Measurements from ENCODE around the gene ZMIZ1. TPM values are rescaled to one million over a fixed set of nuclear protein-coding genes. Genes with fewer than 3 reads are reported as not detected.

ZMIZ1 gene
- total RNA-seq, 2 donors from 2014 or later = 51.4 to 58.0 TPM

DNA sequence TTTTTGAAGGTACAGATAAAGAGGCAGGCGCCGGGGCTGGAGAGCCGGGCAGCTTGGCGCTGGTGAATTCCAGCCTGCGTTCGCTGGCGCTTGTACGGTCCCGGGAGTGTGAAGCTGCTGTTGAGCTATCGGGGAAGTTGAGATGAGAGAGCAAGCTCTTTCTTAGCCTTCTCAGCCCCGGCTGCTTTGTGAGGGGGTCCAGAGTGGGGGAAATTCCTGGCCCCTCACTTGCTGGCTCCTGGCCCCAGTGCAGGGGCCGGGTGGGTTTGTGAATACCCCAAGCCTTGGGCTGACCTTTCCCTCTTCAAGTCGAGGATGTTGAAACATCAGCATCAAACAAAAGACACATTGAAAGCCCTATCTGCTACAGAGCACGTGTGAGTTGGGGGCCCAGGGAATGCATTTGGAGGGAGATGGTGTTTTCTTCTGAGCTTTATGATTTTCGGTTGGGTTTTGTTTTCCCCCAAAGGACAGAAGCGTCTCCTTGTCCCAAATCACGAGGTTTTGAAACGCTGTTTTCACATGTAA, 2.7 kb downstream of the ZMIZ1 start:
- intact Hi-C loops (cut with DNase I) = loop anchor here (5.0 to 10.0 kb wide), 3 partner anchors 73 to 116 kb away; no protein-coding TSS in a partner anchor
- no peak for DNase-seq

DNA sequence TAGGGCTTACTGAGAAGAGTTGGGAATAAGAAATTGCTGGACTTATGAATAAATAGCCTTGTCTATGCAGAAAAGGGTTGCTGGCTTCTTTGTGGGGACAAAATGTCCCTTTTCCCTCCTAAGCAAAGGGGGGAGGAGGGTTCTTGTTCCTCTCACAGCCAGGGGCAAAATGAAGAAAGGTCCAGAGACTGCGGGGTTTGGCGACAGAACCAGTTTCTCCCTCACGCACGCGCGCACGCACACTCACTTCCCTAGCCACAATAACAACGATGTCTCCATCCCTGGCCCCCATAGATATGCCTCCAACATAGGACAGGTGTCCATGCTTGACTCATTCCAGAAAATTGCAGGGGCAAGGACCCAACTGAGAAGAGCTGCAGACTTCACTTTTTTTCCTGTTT, 3.3 kb downstream of the ZMIZ1 start:
- no peak for ATAC-seq
- no peak for DNase-seq

More for the DNA sequence above, 2.7 kb downstream of the ZMIZ1 start:
- no peak for ATAC-seq

DNA sequence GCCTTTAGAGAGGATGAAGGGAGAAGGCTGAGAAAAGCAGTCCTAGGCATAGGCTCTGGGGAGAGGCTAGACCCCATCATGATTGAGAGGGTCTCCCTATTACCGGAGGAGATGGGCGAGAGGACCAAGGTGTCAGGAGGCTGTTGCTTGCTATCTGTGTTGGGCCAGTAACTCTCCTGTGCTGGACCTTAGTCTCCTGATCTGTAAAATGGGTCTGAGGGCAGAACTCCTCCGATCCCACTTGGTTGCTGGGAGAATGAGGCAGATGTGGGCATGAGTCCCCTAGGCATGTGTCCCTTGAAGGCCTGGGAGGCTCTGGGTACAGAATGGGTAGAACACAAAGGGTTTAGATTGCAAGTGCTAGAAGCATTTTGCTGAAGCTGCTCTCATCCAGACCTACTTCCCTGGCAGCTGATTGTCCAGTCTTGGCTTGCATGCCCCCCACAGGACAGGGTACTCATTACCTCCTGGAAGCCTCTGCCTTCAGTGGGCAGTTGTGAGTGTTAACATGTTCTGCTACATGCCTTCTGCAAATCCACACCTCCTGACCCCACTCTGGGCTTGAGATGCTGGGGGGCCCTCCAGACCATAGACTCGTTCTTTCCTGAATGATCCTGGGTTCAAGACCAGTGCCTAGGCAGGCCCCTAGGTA, 4.4 kb downstream of the ZMIZ1 start:
- ATAC-seq (no peak), DNase-seq (no peak)
- intact Hi-C loops (cut with DNase I) = loop anchor here (5.0 to 10.0 kb wide), 3 partner anchors 72 to 114 kb away; no protein-coding TSS in a partner anchor

More for the DNA sequence above, 3.3 kb downstream of the ZMIZ1 start:
- intact Hi-C loops (cut with DNase I) = loop anchor here (5.0 to 10.0 kb wide), 3 partner anchors 73 to 115 kb away; no protein-coding TSS in a partner anchor

DNA sequence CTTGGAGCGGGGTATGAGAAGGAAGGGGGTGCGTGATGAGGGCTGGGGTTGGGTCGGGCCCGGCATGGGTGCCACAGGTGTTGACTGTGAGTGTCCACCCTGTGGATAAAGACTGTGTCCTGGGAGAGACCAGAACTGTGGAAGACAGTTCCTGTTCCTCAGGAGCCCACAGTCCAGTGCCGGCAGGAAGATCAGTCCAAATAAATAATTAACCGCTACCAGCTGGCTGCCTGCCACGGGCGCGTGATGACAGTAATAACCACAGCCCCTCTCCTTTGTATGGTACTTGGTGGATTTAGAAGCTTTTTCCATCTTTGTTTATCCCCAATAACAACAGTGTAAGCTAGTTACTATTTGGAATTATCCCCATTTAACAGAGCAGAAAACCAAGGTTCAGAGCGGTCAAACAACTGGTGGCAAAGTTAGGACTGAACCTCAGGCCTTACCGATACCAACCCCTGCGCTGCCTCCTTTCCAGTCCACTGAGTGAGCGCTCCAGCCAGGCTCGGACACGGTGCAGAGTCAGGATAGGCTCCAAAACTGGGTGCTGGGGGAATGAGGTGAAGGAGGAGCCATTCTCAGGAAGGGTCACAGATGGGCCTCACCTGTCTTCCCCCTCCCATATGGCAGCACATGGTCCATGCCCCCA, 5.1 kb downstream of the ZMIZ1 start:
- DNase-seq (peak; percentile 72), ATAC-seq (no peak)
- intact Hi-C loops (cut with DNase I) = loop anchor here (5.0 to 10.0 kb wide), 3 partner anchors 71 to 113 kb away; no protein-coding TSS in a partner anchor

DNA sequence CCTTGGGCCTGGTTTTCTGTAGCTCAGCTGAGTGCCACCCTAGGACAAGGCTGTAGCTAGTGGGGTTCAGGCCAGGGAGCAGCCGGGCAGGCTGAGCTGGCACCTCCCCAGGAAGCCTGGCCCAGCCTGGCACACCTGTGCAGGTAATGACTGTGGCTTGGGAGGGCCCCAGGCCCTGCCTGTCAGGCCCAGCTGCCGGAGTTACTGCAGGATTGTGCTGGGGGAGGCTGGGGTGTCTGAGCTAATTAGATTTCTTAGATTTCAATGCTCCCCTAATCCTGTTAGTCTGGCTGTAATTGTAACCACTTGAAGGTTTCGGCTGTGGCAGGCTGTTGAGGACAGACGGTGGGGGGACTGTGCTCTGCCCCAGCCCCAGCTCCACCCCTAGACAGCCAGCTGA, 6.0 kb downstream of the ZMIZ1 start:
- intact Hi-C loops (cut with DNase I) = loop anchor here (5.0 to 10.0 kb wide), 4 partner anchors 38 to 113 kb away; no protein-coding TSS in a partner anchor
- DNase-seq (no peak), ATAC-seq (no peak)

DNA sequence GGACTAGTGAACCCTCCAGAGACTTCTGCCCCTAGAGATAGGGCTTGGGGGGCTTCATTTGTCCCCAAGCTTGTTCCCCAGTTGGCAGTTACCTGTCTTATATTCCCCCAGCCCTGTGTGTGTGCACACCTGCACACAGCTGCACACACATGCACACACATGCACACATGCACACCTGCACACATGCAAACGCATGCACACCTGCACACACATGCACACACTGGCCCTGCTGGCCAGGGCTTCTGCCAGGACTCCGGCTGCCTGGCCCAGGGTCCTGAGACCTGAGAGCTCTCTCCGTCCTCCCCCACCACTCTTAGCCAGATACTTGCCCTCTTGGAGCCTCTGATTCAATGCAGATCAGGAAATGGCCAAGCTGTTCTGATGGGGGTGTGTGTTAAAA, 6.7 kb downstream of the ZMIZ1 start:
- intact Hi-C loops (cut with DNase I) = loop anchor here (5.0 to 10.0 kb wide), 2 partner anchors 37 to 69 kb away; no protein-coding TSS in a partner anchor
- DNase-seq (no peak), ATAC-seq (no peak)

DNA sequence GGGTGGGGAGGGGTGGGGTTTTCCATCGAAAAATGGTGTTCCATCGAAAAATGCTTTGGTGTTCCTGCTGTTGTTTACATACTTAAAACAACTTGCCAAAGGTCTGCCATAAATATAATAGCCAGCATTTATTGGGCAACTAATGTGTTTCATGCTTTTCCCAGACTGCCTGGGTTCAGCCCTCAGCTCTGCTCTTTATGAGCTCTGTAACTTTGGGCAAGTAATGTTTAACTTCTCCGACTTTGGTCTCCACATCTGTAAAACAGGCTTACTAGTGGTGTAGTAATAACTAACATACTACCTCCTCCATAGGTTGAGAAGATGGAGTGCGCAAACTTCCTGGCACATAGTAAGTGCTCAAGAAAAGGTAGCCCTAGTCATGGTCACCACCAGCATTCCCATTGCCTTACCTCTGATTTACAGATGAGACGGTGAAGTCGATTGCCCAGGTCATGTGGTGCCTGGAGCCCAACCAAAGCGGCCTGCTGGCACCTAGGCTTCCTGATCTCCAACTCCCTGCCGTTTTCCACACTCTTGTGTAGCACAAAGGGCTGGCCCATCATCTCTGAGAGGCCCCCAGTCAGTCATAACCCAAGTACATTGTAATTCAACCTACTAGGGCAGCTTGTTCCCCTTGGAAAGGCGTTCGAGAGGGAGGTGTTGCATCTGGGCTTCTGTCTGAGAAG, 8.9 kb downstream of the ZMIZ1 start:
- ATAC-seq = no peak
- no peak for DNase-seq
- intact Hi-C loops (cut with DNase I) = loop anchor here (5.0 to 10.0 kb wide), 2 partner anchors 35 to 67 kb away; no protein-coding TSS in a partner anchor

DNA sequence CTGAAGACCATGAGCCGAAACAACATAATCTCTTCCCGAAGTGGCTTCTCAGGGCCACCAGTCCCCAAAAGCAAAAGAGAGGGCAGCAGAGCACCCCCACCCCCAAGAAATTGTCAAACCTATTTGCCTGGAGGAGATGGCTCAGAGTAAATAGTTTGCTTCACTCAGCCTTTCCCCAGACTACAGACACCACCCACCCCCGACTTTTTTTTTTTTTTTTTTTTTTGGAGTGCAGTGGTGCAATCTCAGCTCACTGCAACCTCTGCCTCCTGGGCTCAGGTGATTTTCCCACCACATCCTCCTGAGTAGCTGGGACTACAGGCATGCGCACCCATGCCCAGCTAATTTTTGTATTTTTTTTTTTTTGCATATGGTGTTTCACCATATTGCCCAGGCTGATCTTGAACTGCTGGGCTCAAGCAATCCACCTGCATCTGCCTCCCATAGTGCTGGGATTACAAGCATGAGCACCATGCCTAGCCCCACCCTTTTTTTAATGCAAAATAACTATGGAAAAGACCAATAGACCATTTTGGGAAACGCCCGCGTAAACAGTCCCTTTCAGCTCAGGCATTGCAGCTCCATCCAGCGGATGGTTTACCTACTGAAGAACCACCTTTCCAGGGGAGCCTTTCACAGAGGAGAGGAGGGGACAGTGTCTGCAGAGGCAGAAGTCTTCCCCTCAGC, 9.7 kb downstream of the ZMIZ1 start:
- ATAC-seq = no peak
- intact Hi-C loops (cut with DNase I) = loop anchor here (5.0 to 10.0 kb wide), 2 partner anchors 34 to 66 kb away; no protein-coding TSS in a partner anchor
- no peak for DNase-seq

DNA sequence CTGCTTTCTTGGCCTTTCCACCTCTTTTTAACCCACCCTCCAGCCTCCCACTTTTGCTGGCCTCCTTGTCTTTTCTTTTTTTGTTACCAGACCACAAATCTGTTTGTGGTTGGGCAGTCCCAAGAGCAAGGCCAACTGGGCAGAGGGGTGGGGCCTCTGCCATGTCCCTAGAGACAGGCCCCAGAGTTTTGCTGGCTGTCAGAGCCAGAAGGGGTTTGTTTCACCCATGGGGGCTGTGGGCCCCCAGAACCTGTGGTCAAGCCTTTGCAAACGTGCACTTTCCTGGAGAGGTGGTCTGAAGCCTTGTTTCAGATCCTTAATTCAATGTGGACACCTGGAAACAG, 10.3 kb downstream of the ZMIZ1 start:
- intact Hi-C loops (cut with DNase I) = loop anchor here (5.0 to 10.0 kb wide), 2 partner anchors 33 to 66 kb away; no protein-coding TSS in a partner anchor
- ATAC-seq (no peak), DNase-seq (no peak)

DNA sequence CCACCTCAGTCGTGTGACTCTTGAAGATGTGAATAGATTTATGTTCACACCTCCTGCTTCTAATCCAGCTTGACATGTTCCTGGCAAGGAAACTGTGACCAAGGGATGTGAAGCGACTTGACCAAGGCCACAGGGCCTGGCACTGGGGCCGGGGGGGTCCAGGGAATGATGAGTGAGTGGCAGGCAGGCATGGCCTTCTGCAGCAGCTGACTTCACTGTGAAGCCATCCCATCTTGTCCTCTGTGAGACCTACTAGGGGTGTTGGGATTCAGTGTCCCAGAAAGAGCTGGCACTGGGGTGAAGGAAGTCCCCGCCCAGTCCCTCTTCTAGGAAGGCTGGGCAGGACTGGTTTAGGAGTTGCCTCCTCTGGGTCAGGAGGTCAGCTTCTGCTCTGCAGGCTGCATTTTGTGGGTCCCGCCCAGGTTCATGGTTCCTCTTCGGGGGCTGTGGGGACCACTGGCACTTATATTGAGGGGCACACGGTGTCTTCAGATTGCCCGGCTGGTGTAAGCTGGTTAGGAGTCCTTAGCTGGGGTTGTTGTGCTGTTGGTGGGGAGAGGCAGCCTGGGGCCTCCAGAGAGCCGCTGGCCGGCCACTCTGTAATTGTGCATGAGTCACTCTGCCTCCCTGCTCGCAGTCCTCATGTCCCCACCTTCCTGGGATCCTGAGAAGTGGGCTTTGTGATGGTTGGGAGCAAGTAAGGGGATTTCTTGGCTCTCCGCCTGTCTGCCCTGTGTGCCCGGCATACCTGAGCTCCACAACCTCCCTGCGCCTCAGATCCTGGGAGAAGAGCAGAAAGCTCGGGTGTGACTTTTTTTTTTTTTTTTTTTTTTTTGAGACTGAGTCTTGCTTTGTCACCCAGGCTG, 11.0 kb downstream of the ZMIZ1 start:
- DNase-seq (peak; percentile 69), ATAC-seq (peak; percentile 13 to 65)
- intact Hi-C loops (cut with DNase I) = loop anchor here (5.0 to 10.0 kb wide), 2 partner anchors 33 to 65 kb away; no protein-coding TSS in a partner anchor

DNA sequence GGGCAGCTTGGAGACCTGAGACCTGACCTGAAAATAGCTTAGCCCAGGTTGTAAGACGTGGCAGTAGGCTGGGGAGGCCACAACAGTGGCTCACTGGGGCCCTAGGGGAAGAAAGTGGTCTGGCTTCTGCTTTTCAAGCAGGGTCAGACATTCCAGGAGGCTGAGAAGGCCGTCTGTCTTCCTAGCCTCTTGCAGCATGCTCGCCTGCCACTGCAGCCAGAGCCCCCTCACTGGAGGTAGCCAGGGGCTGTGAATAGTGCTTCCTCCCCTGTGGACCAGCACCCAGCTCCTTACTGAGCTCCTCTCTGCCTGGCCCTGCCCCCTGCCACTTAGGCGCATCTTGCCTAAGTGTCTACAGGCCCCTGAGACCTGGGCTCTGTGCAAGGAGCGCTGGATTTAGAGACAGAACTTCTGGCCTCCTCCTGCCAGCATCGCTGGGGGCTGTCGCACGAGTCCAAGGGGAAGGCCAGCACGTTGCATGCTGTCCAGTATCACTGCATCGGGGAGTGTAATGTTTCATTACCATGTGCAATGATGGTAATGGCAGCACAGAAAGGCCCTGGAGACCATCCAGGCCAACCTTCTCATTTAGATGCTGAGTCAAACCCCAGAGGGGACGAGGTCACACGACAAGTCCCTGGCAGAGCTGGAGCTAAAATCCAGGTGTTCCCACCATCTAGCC, 12.7 kb downstream of the ZMIZ1 start:
- DNase-seq (no peak), ATAC-seq (peak; percentile 5 to 21)
- intact Hi-C loops (cut with DNase I) = no loop called here

DNA sequence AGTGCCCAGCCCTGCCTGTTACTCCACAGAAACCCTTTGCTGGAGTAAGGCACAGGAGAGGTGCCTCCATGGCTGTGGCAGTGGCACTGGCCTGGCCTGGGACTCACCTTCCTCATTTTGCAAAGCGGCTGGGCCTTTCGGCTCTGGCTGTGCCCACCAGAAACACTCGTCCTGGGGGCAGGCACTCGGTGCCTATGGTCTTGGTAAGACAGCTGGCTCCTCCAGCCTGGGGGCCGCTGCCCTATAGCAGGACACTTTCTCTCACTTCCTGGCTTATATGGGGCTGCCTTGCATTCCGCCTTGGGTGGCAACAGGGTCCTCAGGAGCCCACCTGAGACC, 13.2 kb downstream of the ZMIZ1 start:
- intact Hi-C loops (cut with DNase I) = no loop called here
- DNase-seq (no peak), ATAC-seq (no peak)

DNA sequence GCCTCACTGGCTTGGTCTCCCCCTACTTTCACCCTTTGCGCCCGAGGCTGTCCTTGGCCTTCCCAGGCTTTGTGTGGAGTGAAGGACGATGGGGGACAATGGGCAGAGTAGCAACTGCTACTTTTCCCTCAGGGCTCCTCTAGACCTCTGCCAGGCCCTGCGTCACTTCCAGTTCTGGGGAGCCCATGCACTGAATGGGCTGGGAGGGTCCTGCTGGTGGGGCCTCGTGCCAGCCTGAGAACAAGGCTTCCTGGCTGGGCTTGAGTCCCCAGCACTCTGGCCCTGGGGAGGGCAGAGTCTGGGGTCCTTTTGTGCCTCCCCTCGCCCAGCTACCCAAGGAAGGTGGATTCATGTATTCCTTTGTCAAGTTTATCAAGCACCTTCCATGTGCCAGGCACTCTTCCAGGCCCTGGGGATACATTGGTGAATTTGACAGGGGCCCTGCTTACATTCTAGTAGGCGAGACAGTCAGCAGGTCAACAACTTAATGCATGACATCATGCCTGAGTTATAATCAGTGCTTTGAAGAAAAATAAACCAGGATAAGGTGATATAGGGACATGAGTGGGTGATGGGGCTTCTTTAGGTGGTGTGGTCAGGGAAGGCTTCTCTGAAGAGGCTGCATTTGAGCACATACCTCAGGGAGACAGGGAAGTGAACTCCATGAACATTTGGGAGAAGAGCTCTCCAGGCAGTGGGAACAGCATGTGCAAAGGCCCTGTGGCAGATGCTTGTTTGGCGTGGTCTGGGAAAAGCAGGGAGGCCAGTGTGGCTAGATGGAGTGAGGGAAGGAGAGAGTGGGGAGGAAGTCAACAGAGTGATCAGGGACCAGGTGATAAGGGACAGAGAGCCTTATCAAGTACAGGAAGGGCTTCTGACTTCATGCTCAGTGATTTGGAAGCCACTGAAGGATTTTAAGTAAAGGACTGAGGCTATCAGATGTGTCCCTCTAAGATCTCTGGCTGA, 14.1 kb downstream of the ZMIZ1 start:
- no peak for DNase-seq
- ATAC-seq = no peak
- intact Hi-C loops (cut with DNase I) = no loop called here

DNA sequence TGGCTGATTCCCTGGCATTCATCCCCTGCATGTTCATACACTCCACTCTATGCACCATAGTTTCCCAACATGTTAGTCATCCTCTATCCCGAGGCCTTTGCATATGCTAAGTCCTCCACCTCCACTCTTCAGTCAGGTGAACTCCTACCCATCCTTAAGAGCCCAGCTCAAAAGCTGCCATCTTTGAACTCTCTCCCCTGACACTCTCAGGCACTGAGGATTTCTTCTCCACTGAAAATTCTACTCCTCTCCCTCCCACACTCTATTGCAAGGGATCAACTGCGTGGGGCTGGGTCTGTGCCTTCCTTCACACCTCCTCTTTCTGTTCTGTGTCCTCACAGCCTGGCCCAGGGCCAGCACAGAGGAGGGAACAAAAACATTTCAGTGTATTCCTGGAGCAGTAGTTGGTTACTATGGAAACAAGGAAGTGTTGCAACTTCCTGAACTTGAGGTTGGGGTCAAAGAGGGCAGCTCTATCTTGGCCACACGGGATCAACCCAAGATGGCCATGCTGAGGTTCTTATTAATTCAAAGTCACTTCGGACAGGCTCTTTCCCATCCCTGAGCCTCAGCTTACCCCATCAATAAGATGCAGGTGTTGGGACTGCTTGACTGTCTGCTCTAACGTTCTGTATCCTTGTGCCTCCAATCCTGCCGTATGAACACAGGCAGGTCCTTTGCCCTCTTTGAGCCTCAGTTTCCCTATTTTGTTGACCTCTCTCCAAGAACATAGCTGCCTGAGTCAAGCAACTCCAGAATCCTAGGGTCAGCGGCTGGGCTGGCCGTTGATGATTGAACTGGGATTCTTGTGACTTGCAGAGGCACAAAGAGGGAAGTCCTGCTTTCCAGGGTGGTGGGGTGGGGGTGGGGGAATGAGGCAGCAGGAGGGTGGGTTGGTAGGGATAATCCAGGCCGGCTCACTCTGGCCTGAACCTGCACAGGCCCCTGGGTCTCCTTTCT, 15.5 kb downstream of the ZMIZ1 start:
- DNase-seq (peak; percentile 96), ATAC-seq (peak; percentile 60 to 70)
- intact Hi-C loops (cut with DNase I) = no loop called here

DNA sequence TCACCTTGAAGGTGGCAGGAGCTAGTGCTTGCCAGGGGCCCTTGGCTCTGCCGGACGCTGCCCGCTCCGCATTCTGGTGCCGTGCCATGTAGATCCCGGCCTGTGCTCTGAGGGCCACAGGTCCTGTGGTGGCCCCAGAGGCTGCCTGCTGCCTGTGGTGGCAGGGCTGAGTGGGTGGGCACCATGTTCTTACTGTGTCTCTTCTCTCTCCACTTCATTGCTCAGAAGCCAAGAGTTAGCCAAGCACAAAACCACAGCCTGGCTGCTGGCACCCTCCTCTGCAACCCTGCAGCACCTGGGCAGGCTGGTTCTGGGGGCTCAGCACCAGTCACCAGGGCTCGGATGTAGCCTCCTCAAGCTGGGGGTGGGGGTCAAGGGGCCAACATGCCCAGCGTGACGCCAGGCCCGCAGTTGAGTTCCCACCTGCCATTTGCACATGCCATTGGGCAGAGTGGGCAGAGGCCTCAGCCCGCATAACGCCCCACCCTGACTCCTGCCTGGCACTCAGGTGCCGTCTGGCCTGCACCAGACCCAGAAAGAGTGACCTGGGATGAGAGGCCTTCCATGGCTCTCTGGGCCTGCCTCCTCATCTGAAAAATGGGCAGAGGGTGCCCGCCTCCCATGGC, 16.3 kb downstream of the ZMIZ1 start:
- peak in 1 of 2 donors; percentile 5 for ATAC-seq
- no peak for DNase-seq
- intact Hi-C loops (cut with DNase I) = no loop called here

All from left cardiac atrium (tissue), 4 donors.